Measurements from ENCODE around the gene DNASE2. TPM values are rescaled to one million over a fixed set of nuclear protein-coding genes. Genes with fewer than 3 reads are reported as not detected.

The DNASE2 gene
- total RNA-seq, 1 experiment from 2014 or later, result 38.1 TPM

DNA sequence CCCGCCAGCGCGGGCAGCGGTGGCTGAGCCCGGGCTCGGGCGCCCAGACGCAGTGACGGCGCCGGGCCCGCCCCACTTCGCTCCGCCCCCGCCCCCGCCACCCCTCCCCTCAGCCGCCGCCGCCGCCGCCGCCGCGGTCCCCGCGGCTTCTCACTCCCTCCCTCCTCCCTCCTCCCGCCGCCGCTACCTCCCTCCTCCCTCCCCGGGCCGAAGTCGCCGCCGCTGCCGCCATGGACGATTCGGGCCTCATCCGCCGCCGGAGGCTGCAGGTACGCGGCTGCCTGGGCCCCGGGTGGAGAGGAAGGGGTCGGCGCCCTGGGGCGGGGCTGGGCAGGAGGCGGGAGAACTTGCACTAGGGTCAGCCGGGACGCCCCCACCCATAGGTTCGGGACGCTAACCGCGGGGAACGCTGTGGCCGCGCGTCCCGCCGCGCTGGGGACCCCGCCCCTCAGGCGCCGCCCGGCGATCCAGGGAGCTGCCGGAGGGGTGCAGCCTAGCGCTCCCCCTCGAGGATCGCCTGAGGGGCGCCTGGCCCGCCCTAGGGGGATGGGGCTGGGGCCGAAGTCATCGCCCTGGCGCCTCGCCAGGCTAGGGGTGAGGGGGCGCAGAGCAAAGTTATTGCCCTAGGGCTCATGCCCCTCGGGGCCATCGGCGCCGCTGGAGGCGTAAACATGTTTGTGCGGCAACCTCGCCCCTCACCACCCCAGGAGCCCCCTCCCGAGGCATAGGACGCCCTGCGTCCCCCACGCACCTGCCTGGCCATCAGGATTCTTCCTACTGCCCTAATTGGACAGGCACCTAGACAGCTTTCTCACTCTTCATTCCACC is 47.3 kb downstream of the DNASE2 start:
- peak overlapping the region; percentile 51 for H3K4me3 ChIP-seq
- DNase-seq, result peak; percentile 58
- H3K9me3 ChIP-seq, result no peaks in the 10 kb centered on the region
- H3K27me3 ChIP-seq, result peaks cover 73% of the 10 kb centered on the region
- H3K36me3 ChIP-seq, result no peaks in the 10 kb centered on the region

GRCh38 chr19:12833418-12833737 is 47.9 kb downstream of the DNASE2 start:
- Histone ChIP-seq H3K27me3 (peaks cover 68% of the 10 kb centered on the region), H3K4me3 (peak overlapping the region; percentile 12; the same call in 1 of the 2 replicates), H3K9me3 (no peaks in the 10 kb centered on the region), H3K36me3 (no peaks in the 10 kb centered on the region)
- no peak for DNase-seq

DNA sequence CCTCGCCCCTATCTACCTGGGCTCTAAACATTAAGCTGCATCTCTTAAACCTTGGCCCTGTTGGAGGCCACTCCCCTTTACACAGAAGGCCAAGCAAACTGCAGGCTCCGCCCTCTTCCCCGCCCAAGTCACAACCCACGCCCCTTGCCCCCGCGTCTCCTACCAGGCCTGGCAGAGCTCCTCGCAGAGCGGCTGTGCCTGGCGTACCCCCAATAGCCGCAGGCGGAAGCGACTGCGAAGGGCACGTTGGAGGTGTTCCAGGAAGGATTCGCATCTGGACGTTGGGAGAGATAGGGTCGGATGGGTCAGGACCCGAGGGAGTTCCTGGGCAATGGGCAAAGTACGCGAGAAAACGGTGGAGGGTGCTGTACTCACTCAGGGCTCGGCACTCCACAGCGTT is 52.8 kb downstream of the DNASE2 start:
- Histone ChIP-seq H3K27me3 (peaks cover 29% of the 10 kb centered on the region), H3K9me3 (peaks cover 4% of the 10 kb centered on the region; the same call in 1 of the 2 replicates), H3K36me3 (no peaks in the 10 kb centered on the region), H3K4me3 (no peak overlapping the region)
- peak; percentile 64 for DNase-seq

GRCh38 chr19:12825254-12826131 is 55.8 kb downstream of the DNASE2 start:
- H3K36me3 ChIP-seq, result no peaks in the 10 kb centered on the region
- H3K27me3 ChIP-seq, result peaks cover 2% of the 10 kb centered on the region
- H3K9me3 ChIP-seq, result peaks cover 17% of the 10 kb centered on the region
- DNase-seq, result no peak
- H3K4me3 ChIP-seq, result no peak overlapping the region

Other genes starting within 250 kb of the DNASE2 start
- 37.5 and 91.0 TPM in 2 replicates for gene MAN2B1, start 214.7 kb downstream of the DNASE2 start, total RNA-seq (2014; rRNA removed; shearing (Covaris generic); ENCODE audit: low replicate concordance)
- gene WDR83, start 214.6 kb downstream of the DNASE2 start, total RNA-seq (2014; rRNA removed; shearing (Covaris generic); ENCODE audit: low replicate concordance), result 9.9 and 18.8 TPM in 2 replicates
- 127 and 140 TPM in 2 replicates for gene DHPS, start 199.6 kb downstream of the DNASE2 start, total RNA-seq (2014; rRNA removed; shearing (Covaris generic); ENCODE audit: low replicate concordance)
- gene GNG14, start 193.5 kb downstream of the DNASE2 start, total RNA-seq (2014; rRNA removed; shearing (Covaris generic); ENCODE audit: low replicate concordance), result not detected in 2 replicates
- gene FBXW9, start 184.8 kb downstream of the DNASE2 start, total RNA-seq (2014; rRNA removed; shearing (Covaris generic); ENCODE audit: low replicate concordance), result 31.3 and 46.1 TPM in 2 replicates
- gene TNPO2, start 157.5 kb downstream of the DNASE2 start, total RNA-seq (2014; rRNA removed; shearing (Covaris generic); ENCODE audit: low replicate concordance), result 83.5 and 84.5 TPM in 2 replicates
- 816 and 999 TPM in 2 replicates for gene TRIR, start 146.8 kb downstream of the DNASE2 start, total RNA-seq (2014; rRNA removed; shearing (Covaris generic); ENCODE audit: low replicate concordance)
- gene GET3, start 144.0 kb downstream of the DNASE2 start, total RNA-seq (2014; rRNA removed; shearing (Covaris generic); ENCODE audit: low replicate concordance), result 273 and 316 TPM in 2 replicates
- 0.30 TPM in 1 of 2 replicates, not detected in the other for gene BEST2, start 129.7 kb downstream of the DNASE2 start, total RNA-seq (2014; rRNA removed; shearing (Covaris generic); ENCODE audit: low replicate concordance)
- 23.1 and 48.2 TPM in 2 replicates for gene HOOK2, start 105.9 kb downstream of the DNASE2 start, total RNA-seq (2014; rRNA removed; shearing (Covaris generic); ENCODE audit: low replicate concordance)
- gene JUNB, start 90.0 kb downstream of the DNASE2 start, total RNA-seq (2014; rRNA removed; shearing (Covaris generic); ENCODE audit: low replicate concordance), result 82.5 and 125 TPM in 2 replicates
- 279 and 325 TPM in 2 replicates for gene PRDX2, start 79.6 kb downstream of the DNASE2 start, total RNA-seq (2014; rRNA removed; shearing (Covaris generic); ENCODE audit: low replicate concordance)
- gene THSD8, start 79.4 kb downstream of the DNASE2 start, total RNA-seq (2014; rRNA removed; shearing (Covaris generic); ENCODE audit: low replicate concordance), result 0.99 TPM in 1 of 2 replicates, not detected in the other
- gene RNASEH2A, start 74.9 kb downstream of the DNASE2 start, total RNA-seq (2014; rRNA removed; shearing (Covaris generic); ENCODE audit: low replicate concordance), result 153 and 219 TPM in 2 replicates
- gene RTBDN, start 46.9 kb downstream of the DNASE2 start, total RNA-seq (2014; rRNA removed; shearing (Covaris generic); ENCODE audit: low replicate concordance), result 0.95 TPM in 1 of 2 replicates, not detected in the other
- gene MAST1, start 42.9 kb downstream of the DNASE2 start, total RNA-seq (2014; rRNA removed; shearing (Covaris generic); ENCODE audit: low replicate concordance), result 3.4 and 9.8 TPM in 2 replicates
- not detected in 2 replicates for gene KLF1, start 5.8 kb upstream of the DNASE2 start, total RNA-seq (2014; rRNA removed; shearing (Covaris generic); ENCODE audit: low replicate concordance)
- gene GCDH, start 9.7 kb upstream of the DNASE2 start, total RNA-seq (2014; rRNA removed; shearing (Covaris generic); ENCODE audit: low replicate concordance), result 44.1 and 86.8 TPM in 2 replicates
- 1.7 and 2.4 TPM in 2 replicates for gene SYCE2, start 37.8 kb upstream of the DNASE2 start, total RNA-seq (2014; rRNA removed; shearing (Covaris generic); ENCODE audit: low replicate concordance)
- 184 and 410 TPM in 2 replicates for gene FARSA, start 52.3 kb upstream of the DNASE2 start, total RNA-seq (2014; rRNA removed; shearing (Covaris generic); ENCODE audit: low replicate concordance)
- 1,902 and 1,921 TPM in 2 replicates for gene CALR, start 57.2 kb upstream of the DNASE2 start, total RNA-seq (2014; rRNA removed; shearing (Covaris generic); ENCODE audit: low replicate concordance)
- gene RAD23A, start 64.4 kb upstream of the DNASE2 start, total RNA-seq (2014; rRNA removed; shearing (Covaris generic); ENCODE audit: low replicate concordance), result 211 and 354 TPM in 2 replicates
- 225 and 240 TPM in 2 replicates for gene GADD45GIP1, start 75.8 kb upstream of the DNASE2 start, total RNA-seq (2014; rRNA removed; shearing (Covaris generic); ENCODE audit: low replicate concordance)
- 0.33 and 1.2 TPM in 2 replicates for gene DAND5, start 88.1 kb upstream of the DNASE2 start, total RNA-seq (2014; rRNA removed; shearing (Covaris generic); ENCODE audit: low replicate concordance)
- gene NFIX, start 114.0 kb upstream of the DNASE2 start, total RNA-seq (2014; rRNA removed; shearing (Covaris generic); ENCODE audit: low replicate concordance), result 53.9 and 78.0 TPM in 2 replicates
- gene LYL1, start 221.4 kb upstream of the DNASE2 start, total RNA-seq (2014; rRNA removed; shearing (Covaris generic); ENCODE audit: low replicate concordance), result not detected in 2 replicates
- gene TRMT1, start 235.3 kb upstream of the DNASE2 start, total RNA-seq (2014; rRNA removed; shearing (Covaris generic); ENCODE audit: low replicate concordance), result 127 and 172 TPM in 2 replicates
- gene NACC1, start 236.8 kb upstream of the DNASE2 start, total RNA-seq (2014; rRNA removed; shearing (Covaris generic); ENCODE audit: low replicate concordance), result 44.6 and 96.4 TPM in 2 replicates